GM18870 (cell line): ENCODE results near the gene ARAP1.

ENCODE experiments used
- ATAC-seq: cut with Tn5 transposase; IDR thresholded peaks from one replicate; pipeline ENCODE4 v1.9.1; 2021; ENCODE audit warnings: moderate library complexity; ENCODE audit not compliant: unreplicated experiment

ARAP1 gene

DNA sequence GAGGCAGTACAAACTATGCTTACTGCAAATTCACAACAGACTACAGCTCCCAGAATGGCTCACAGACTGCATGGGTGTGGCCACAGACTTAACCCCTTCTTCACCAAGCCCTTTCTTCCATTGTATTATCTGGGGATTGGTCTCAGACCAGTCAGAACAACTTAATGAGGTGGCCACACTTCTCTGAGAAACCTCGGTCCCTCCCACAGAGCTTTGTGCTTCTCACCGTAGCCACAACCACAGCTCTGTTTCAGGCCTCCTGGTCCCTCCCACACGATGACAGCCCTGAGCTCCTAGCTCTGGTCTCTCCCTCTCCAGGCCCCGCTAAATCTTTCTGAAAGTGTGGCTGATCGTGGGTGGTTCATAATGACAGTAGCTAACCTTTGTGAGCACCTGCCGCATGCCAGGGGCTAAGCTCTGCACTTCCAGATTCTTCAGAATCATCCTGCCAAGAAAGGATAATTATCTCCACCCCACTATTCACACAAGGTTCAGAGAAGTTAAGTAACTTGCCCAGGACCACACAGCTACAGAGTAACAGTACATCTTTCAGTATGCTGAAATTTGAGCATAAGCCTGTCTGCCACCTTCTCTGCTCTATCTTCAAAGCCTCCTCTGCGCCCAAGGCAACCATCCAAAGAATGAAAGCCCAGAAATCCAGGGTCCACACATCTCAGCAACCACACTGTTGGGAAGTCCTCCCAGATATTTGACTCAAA is 83.4 kb downstream of the ARAP1 start:
- ATAC-seq: peak; percentile 85

DNA sequence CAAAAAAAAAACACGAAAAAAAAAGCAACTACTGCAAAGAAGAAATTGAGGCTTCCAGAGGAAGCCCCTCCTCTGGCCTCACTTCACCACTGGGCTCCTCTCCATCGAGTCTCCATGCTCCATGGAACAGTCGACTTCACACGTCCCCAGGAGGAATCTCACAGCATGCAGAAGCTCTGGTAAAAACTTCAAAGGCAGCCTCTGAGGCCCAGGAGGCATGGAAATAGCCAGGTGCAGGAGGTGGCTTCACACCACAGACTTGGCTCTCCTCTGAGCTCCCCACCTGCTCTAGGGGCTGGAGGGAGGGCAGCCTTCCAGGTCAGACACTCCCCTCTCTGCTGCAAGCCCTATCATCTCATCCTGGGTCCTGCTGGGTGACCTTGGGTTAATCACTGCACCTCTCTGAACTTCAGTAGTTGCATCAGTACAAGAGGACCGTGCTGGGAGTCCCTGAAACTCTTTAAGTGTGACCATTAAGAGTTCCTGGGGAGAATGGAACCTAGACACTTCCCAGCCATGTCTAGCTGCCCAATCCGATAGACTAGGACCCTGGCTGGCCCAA is 86.2 kb downstream of the ARAP1 start:
- no peak for ATAC-seq

DNA sequence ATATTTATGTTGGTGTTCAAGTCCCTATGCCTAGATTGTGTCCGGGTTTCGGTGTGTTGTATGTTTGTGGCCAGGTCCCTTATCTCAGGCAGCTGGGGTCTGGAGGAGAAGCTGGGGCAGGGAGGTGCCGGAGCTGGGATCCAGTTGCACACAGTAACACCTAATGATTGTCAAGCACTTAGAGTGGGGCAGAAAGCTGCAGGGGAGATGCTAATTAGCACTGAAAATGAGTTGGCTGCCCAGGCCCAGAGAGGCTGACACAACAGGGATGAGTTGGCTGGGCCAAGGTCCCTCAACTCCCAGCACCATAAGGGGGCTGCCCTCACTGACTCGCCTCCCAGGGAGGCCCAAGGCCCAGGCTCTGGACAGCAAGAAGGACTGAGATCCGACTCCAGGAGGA is 90.2 kb downstream of the ARAP1 start:
- no peak for ATAC-seq

DNA sequence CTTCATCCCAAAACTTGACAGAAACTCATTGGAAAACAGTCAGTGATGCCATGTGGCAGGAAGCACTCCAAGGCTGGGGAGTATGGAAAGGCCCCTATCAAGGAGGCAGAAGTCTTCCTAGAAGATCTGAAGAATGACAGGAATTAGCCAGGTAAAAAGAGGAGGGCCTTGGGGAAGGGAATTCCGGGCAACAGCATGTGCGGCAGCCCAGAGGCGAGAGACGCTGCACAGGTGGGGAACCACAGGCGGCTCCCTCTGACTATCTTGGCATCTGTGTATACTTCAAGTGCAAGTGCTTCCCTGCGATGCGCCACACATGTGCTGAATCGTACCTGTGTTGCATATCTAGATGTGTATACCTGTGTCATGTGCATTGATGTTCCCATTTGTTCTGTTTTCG is 90.7 kb downstream of the ARAP1 start:
- no peak for ATAC-seq

DNA sequence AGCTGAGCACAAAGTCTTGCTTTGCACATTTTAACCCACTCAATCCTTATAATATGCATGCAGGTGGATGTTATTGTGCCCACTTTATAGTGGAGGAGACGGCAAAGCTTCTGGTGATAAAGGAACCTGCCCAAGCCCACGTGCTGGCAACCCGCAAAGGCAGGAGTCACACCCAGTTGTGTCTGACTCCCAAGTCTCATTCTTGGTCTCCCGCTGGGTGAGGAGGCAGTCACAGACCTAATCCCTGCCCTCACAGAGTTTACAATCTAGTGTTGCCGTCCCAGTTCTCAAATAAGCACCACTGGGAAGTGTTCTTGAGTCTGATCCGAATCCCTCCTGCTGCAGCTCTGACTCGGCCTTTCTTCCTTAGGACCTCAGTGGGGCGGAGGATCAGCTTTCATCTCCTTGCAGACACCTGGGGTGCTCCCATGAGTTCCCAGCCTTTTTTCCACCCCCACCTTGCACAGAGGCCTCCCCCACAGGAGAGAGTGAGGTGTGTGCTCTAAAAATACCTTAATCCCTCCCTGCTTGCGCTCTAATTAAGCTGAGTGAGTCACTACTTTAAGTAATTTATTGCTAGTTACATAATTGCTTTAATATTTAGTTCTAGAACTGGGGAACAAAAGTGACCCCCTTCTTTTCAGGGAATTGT is 93.1 kb downstream of the ARAP1 start:
- ATAC-seq: no peak

DNA sequence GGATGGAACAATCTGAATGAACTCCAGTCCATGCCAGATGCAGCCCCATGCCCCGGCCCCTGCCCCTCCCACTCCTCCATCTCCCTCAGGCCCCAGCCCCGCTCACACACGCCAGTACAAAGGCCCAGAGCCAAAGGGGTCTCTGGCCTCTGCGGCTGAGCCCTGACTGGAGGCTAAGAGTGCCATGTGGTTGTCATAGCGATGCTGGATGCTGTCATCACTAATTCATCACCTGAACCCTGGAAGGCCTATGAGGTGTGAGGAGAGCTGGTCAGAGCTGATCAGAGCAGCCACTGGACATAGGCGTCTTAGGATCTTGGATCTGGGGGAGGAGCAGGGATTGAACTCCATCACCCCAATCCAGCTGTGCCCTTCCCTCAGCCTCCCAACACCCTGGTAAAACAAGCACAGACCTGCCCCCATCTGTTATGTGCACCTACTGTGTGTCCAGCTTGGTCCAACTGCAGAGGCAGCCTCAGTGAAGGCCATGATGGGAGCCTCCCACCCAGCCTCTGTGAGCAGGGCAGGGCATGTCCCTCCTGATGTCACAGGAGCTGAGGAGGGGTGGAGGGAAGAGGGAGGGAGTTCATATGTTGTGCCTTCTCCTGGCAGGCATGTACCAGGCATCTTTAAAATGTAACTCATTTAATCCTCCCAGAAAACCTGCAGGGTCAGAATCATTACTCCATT is 94.7 kb downstream of the ARAP1 start:
- ATAC-seq: no peak

DNA sequence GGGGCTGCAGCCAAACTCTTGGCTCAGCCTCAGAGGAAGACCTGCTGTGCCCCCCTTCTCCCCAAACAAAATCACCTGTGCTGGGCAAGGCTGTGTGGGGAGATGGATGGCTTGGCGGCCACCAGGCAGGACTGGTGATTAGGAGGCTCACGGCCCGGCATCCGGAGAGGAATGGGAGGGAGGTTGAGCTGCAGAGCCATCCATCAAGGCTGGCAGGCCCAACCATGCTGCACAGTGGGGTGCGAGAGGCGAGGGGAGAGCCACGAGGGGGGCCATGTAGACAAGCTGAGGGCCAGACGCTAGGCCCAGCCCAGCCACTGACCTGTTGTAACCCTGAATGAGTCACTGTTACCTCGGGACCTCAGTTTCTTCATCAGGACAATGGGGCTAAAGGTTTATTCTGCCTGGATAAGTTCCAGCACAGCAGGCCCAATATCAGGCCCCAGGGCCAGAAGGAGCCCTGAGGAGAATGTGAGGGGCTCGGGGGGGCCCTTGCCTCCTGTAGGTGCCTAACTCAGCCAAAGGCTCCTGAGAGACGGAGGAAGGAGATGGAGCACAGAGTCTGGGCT is 96.2 kb downstream of the ARAP1 start:
- ATAC-seq: no peak

DNA sequence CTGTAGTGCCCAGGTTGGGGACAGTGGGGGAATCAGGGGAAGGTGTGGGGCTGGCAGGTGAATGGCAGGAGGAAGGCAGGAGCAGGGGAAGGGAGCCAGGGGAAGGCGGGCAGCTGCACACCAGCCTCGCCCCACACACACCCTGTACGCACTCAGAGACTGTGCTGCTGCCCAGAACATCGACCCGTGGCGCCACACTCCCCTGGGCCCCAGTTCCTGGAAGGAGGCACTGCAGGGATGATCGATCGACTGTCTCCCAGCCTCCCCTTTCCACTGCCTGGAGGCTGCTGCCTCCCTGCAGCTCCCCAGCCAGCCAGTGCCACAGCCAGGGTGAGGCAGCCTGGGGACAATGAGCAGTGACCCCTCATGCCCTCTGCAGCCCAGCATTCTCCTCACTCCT is 97.2 kb downstream of the ARAP1 start:
- ATAC-seq: no peak

DNA sequence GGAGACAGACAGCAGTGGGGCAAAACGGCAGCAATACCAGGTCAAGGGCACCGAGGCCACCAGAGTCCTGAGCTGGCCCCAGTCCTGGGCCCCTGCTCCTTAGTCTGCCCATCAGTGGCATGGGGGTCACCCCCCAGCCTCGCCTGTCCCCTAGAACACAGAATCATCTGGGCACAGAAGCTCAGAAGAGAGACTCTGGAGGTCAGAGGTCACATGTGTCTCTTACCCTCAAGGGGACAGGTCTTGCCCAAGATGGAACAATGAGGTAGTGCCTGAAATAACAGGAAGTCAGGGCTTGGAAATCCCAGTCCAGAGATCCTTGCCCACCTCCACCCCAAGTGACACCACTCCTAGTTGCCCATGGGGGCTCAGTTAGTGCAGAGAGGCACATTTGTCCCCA is 98.6 kb downstream of the ARAP1 start:
- no peak for ATAC-seq

DNA sequence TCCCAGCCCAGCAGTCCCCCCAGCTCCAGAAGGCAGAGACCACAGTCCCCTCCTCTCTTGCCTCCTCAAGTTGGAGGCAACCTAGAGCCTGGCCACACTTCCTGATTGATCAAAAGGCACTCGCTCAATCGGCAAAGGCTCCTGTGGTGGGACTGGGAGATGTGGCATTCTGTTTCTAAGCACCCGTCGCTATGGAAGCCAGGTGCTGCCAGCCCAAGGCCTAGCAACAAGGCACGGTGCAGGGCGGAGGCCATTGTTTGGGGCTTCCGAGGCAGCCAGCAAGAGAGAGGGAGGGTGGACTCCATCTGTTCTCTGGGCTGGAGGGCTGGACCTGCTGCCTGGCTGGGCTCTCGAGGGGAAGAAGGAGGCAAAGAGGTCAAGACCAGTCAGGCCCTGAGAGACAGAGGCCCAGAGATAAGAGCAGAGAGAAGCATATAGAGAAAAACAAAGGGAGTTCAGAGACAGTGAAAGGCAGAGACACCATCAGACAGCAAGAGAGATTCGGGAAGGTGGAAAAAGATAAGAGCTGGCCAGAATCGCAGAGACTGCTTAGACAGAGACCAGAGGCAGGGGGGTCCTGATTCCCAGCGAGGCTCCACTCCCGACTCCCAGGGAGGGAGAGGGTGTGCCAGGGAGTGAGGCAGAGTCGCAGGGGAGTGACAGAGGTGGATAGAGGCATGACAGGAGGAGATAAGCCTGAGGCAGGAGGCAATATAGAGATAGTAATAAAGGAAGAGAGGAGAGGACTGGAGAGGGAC is 99.2 kb downstream of the ARAP1 start:
- no peak for ATAC-seq

DNA sequence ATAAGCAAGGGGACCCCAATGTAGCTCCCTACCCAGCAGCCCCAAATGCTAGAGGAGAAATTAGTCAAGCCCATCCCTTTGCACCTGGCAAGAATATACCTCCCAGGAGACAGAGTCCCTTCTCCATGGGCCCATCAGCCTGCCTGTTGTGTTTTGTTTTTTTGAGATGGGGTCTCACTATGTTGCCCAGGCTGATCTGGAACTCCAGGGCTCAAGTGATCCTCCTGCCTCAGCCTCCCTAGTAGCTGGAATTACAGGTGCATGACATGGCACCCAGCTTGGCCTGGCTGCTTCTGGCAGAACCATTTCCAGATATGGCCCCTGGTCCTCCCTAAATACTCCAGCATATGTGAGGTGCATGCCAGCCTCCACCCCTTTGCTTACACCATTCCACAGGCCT is 100.1 kb downstream of the ARAP1 start:
- no peak for ATAC-seq

DNA sequence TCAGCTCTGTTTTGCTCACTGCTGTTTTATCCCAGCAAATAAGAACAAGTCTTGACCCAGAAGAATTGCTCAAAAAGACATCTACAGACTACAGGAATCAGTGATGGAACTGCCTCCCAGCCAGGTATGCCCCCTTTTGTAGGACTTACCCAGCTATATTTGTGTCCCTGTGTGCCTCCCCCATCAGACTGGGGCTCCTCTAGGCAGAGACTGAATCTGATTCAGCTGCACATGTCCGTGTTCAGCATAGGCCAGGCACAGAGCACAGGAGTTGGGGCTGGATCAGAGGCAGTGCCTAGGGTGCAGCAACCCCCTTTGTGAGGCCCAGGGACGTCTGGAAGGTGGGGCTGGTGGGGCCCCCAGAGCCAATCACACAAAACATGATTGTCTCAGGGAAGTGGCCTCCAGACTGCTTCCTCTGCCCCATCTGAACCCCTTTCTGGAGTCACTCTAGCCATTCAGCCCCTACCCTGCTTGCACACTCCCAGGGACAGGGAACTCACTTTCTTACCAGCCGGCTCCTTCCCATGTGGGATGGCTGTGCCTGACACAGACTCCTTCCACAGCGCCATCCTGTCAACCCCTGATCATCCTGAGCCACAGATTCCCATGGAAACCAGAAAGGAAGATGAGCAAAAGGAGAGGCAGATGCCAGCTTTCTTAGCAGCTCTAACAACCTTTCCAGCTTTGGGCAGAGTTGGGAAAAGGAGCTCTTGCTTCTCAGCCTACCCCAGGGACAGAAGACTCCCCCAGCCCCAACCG is 102.8 kb downstream of the ARAP1 start:
- no peak for ATAC-seq

DNA sequence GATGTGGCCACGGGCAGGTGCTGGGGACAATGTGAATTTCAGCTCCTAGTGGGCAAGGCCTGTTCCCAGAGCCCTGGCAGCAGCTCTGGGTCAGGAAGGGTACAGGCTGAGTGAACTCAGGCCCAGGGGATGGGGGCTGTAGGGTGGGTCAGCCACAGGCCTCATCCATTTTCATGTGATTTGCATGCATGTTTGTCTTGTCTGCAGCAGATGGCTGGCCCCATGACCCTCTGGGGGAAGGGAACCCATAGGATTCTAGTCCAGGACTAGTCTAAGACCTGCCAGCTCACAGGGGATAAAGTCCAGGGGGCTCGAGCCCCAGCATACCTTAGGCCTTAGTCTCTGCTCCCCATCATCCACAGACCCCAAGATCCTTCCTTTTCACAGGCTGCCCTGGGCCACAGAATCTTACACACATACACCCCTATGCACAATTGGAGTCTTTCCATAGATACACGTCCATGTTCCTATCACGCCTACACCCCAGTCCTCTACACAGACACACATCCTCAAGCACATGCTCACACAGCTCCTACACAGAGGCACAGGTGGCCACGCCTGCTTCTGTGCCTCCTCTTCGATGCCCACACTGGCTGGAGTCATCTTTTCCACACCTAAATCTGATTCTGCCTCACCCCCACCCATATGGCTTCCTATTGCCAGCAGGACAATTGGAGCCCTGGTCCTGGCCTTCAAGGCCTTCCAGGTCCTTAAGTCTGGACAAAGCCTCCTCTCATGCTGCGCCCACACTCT is 103.6 kb downstream of the ARAP1 start:
- ATAC-seq: no peak

DNA sequence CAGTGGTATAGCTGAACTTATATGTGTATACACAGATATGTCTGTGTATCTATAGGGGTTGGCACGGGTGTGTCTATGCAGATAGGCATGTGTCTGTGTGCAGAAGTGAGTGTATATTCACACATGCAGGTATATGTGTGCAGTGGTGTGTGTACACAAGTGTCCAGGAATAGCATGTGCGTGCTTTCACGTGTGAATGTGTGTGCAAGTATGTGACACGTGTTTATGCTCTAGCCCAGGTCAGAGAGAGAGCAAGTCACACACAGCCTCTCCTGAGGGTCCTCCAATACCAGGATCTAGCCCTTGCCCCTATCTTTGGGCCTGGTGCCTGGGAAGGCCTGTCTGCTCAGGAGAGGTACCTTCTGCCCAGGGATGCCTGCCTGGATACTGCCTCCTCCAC is 104.3 kb downstream of the ARAP1 start:
- no peak for ATAC-seq

DNA sequence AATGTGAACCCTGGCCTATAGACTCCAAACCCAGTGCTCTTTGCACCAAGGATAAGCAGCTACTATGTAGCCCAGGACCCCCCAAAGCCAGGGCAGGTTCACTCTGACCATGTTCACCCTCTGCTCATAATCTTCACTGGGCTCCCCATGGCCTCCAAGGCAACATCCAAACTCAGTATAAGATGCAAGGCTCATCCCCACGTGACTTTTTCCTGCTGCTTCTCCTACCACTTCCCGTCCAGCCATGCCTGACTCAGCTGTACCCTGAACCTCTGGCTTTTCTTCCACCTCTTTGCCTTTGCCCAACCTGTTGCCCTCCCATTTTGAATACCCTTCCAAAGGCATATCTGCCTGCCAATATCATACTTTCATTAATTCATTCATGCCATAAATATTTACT is 105.7 kb downstream of the ARAP1 start:
- no peak for ATAC-seq

DNA sequence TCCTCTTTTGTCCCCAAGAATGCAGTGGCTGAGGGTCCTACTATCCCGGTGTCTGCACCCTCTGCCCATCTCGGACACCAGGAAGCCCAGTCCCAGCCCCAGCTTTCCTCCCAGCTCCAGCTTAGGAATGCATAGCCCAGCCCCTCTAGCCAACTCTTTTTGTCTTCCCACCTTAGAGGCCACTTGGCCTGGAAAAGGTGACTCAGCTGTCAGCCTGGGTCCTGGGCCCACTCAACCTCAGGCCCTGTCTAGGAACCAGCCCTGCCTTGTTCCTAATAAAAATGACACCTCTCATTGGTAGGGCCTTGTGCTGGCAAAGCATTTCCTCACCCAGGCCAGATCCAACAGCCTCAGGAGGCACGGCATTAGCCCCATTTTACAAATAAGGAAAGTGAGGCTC is 106.2 kb downstream of the ARAP1 start:
- no peak for ATAC-seq

DNA sequence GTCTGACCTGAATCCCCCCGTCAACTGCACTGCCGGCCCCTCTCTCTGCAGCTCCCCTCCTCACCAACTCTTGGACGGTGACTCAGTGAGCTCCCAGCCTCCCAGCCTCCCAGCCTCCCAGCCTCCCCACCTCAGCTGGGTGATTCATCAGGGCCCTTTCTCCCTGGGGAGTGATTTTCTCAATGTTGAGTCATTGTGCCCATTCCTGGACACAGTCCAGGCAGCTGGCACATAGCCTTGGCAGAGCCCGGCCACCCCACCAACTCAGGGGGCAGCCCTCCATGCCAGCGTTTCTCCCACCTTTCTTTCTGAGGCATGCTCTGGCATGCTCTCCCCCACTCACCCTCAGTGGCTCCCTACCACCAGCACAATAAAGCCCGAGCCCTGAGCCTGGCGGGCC is 108.7 kb downstream of the ARAP1 start:
- ATAC-seq: no peak

DNA sequence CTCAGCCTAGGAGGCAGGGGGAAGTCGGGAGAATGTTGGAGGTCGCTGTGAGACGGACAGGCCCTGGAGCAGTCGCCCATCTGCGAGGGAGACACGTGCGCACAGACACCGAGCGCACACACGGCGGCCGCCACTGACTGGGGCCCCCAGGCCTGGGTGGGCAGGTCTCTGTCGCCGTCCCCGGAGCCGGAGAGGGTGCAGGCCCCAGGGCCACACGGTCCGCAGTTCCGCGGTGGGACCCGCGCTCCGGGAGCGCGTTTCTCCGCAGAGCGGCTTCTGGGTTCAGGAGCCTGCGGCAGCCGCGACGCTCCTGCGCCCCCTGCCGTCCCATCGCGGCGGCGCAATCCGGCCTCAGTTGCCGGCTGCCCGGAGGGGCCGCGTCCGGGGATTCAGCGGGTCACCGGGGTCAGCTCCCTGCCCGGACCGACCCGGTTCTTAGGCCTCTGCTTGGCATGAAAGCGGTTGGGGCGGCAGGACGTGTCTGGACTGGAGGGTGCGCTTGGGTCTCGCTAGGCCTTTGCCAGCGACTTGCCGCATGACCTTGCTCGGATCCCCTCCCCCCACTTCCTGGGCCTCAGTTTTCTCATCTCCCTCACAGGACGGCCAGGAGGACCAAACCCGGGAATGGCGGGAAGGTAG is 109.2 kb downstream of the ARAP1 start:
- ATAC-seq: no peak
